Measurements from ENCODE around the gene TTC7B.

The TTC7B gene

GRCh38 chr14:90775441-90775840, 40.8 kb downstream of the TTC7B start:
- DNase-seq: no peak

GRCh38 chr14:90774316-90774715, 41.9 kb downstream of the TTC7B start:
- no peak for DNase-seq

- DNase-seq: no peak
Measured at GRCh38 chr14:90773705-90774104, 42.5 kb downstream of the TTC7B start.

GRCh38 chr14:90773196-90773486, 43.1 kb downstream of the TTC7B start:
- DNase-seq: no peak

GRCh38 chr14:90767899-90768298, 48.3 kb downstream of the TTC7B start:
- no peak for DNase-seq

- DNase-seq: no peak
Measured at GRCh38 chr14:90760591-90761316, 55.5 kb downstream of the TTC7B start.

- no peak for DNase-seq
Measured at GRCh38 chr14:90760078-90760444, 56.2 kb downstream of the TTC7B start.

GRCh38 chr14:90759370-90760077, 56.7 kb downstream of the TTC7B start:
- no peak for DNase-seq

GRCh38 chr14:90758959-90759358, 57.3 kb downstream of the TTC7B start:
- DNase-seq: peak in 4 of 14 donors; percentile 21 to 51 (median 40)

GRCh38 chr14:90758028-90758889, 58.0 kb downstream of the TTC7B start:
- peak; percentile 51 to 95 (median 85) for DNase-seq

GRCh38 chr14:90757452-90757851, 58.8 kb downstream of the TTC7B start:
- peak in 10 of 14 donors; percentile 36 to 85 (median 51) for DNase-seq

- no peak for DNase-seq
Measured at GRCh38 chr14:90756755-90757345, 59.4 kb downstream of the TTC7B start.

GRCh38 chr14:90755661-90756304, 60.4 kb downstream of the TTC7B start:
- no peak for DNase-seq

- DNase-seq: peak in 1 of 14 donors; percentile 93
Measured at GRCh38 chr14:90753456-90754005, 62.7 kb downstream of the TTC7B start.

GRCh38 chr14:90750701-90751100, 65.5 kb downstream of the TTC7B start:
- no peak for DNase-seq

- DNase-seq: no peak
Measured at GRCh38 chr14:90750191-90750590, 66.0 kb downstream of the TTC7B start.

- DNase-seq: no peak
Measured at GRCh38 chr14:90747909-90748308, 68.3 kb downstream of the TTC7B start.

GRCh38 chr14:90743826-90744225, 72.4 kb downstream of the TTC7B start:
- DNase-seq: no peak

- DNase-seq: no peak
Measured at GRCh38 chr14:90743425-90743824, 72.8 kb downstream of the TTC7B start.

GRCh38 chr14:90742729-90743128, 73.5 kb downstream of the TTC7B start:
- DNase-seq: peak in 1 of 14 donors; percentile 24

- DNase-seq: no peak
Measured at GRCh38 chr14:90742252-90742651, 74.0 kb downstream of the TTC7B start.

- no peak for DNase-seq
Measured at GRCh38 chr14:90741682-90741946, 74.6 kb downstream of the TTC7B start.

Data from C1 segment of cervical spinal cord (tissue), 14 donors.